Activated CD4-positive, alpha-beta T cell treated with anti-CD3 and anti-CD28 coated beads, Interleukin-2, amount 50 U/mL, for 16 hours (primary cell): ENCODE measurements around the gene PRRC2A.
"Not testable (repeated sequence)": the region's sequence is repeated elsewhere in the genome, so short reads cannot be mapped to it uniquely, and the experiment has no call there.

ENCODE experiments used
- DNase-seq: peaks from one replicate; pipeline ENCODE4 v3.0.0-alpha.2; 2020

The PRRC2A gene

GRCh38 chr6:31586008-31586407, 34.5 kb upstream of the PRRC2A start, which contains the start of gene LST1:
LST1 (plus strand) TSS chr6:31586277; CDS start chr6:31587300, 1,023 bp downstream.
- DNase-seq = no peak

DNA sequence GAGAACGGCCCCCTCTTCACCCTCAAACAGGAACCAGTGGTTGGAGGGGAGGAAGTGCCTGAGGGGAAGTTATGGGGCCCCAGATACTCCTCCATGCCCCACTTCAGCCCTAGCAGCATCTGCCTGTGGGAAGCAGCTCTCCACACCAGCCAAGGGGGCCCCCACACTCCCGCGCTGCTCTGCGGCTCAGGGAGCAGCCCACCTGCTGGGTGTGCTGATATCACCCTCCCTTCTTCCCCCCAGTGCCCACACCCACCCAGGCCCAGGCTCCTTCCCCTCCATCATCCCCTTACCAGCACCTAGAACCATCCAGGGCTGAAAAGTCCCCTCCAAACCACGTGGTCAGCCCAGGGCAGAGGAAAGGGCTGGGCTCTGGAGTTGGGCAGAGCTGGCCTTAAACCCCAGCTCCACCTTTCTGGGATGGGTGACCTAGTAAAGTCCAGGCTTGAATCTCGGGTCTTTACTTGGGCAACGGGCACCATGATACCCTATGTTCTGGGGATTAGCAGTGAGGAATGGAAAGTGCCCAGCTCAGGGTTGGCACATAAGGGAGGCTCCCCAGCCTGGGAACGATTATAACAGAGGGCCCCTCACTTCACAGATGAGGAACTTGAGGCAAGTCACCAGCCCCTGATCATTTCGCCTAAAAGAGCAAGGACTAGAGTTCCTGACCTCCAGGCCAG, 33.8 kb upstream of the PRRC2A start:
- DNase-seq = peak; percentile 51

- DNase-seq = peak; percentile 42
Observed at GRCh38 chr6:31587791-31588777, 32.4 kb upstream of the PRRC2A start.

DNA sequence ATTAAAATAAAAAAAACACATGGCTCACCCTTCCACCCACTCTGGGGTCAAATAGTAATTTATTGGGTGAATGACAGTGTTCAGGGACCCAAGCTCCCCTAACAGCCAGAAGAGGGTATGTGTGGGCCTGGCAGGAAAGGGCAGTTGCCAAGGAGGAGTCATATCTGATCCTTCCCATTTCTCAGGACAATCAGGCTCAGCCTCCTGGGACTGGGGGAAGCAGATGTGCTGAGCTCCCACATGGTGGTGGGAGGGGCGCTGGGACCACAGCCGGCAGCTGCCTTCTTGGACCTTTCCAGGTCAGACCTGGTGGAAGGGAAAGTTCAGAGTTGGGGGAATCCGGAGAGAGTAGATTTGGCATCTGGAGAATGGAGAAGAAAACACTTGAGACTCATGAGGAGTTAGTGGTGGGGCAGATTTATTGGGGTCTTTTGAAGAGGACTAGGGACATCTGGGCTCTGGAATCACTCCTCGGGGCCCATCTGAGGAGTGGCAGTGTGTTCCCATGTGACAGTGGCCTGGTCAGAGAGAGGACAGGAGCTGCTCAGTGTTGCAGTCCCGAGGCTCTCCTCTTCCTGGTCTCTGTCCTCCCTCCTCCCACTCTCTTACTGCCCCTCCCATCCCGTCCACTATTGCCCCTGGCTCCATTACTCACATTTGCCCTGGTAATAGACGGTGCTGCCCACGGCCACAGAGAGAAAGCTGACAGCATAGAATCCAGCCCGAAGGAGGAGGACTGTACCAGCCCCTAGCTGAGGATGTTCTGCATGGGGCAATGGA, 31.5 kb upstream of the PRRC2A start:
- no peak for DNase-seq

DNA sequence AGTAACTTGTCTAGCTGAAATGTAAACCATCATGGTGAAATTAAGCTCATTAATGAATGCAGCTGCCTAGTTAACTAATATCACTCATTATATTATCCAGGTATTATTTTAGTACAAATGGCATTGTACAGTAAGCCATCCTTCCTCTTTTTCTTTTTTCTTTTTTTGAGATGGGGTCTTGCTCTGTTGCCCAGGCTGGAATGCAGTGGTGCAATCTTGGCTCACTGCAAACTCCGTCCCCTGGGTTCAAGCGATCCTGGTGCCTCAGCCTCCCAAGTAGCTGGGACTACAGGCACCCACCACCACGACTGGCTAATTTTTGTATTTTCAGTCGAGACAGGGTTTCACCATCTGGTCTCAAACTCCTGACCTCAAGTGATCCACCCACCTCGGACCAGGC, 29.8 kb upstream of the PRRC2A start:
- DNase-seq = not testable (repeated sequence)

GRCh38 chr6:31592396-31592771, 28.1 kb upstream of the PRRC2A start:
- no peak for DNase-seq

DNA sequence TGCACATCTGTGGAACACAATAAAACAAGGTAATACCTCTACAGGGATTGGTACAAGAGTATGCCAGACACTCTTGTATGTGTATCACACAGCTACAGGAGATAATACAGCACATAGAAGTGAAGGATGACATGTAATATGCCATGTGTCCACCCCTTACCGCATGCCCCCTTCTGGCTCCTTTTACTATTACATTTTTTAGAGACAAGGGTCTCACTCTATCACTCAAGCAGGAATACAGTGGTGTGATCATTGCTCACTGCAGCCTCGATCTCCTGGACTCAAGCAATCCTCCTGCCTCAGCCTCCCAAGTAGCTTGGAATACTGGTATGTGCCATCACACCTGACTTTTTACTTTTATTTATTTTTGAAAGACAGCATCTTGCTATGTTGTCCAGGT, 23.5 kb upstream of the PRRC2A start:
- DNase-seq = peak; percentile 73

GRCh38 chr6:31607317-31607716, 13.2 kb upstream of the PRRC2A start:
- DNase-seq = peak; percentile 45

DNA sequence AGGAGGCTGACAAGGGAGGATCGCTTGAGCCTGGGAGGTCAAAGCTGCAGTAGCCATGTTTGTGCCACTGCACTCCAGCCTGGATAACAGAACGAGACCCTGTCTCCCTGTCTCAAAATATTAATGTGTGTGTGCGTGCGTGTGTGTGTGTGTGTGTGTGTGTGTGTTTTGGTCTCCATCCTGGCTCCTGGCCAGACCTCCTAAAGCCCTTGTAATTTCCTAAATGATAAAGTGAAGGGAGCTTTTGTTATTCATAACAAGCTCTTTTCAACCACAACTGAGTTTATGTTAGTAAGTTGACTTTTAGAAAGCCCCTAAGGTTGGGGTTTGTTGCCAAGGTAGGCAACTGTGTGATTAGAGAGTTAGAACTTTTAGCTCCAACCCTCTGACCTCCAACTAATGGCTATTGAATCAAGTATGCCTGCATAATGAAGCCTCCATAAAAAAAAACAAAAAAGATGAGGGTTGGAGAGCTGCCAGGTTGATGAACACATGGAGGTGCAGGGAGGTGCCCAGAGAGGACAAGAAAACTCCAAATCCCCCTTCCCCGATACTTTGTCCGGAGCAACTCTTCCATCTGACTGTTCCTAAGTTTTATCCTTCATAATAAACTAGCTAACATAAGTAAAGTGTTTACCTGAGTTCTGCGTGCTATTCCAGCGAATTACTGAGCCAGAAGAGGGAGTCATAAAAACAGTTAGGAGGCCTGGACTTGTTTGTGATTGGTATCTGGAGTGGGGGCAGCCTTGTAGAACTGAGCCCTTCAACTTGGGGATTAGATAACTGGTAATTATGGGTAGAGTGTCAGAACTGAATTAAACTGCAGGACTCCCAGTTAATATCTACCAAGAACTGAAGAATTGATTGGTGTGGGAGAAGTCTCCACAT, 10.8 kb upstream of the PRRC2A start:
- DNase-seq = no peak

- no peak for DNase-seq
Observed at GRCh38 chr6:31610968-31611367, 9.5 kb upstream of the PRRC2A start.

- no peak for DNase-seq
Observed at GRCh38 chr6:31614075-31614619, 6.4 kb upstream of the PRRC2A start.

DNA sequence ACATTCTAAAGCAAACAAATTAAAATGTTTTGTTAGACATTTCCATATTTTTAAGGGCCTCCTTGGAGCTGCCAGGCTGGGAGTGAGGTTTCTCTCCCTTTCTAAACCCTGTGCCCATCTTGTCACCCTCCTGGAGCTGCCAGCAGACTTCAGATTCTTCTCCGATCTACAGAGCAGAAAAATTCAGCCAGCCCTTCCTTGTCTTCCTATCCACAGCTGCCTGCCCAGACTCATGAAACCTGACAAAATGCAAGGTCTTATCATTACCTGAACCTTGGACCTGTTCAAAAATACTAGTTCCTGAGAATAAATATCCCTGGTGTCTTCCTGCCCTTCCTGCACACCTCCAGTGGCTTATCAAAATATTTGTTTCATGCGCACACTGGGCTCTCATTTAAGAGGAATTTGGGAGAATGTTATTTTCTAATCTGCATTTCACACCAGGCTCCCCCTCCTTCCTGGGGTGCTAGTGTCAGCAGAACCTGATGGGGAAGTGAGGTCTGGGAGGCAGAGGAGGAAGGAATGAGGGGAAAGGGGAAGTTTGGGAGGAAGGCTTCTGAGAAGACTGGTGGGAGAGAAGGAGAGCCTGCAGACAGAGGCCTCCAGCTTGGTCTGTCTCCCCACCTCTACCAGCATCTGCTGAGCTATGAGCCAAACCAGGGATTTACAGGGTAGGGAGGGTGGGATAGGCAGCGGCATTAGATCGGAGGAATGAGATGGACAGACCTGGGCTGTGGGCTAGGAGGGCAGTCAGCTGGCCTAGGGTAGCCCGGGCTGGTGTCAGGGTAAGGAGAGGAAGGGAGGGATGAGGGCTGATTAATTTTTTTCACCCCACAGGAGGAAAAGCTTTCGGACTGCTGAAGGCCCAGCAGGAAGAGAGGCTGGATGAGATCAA, 5.6 kb upstream of the PRRC2A start, which contains the start of gene AIF1:
Gene AIF1 (plus strand): TSS at position 551 of the 895 bp plus-strand sequence. CDS start 96 bp downstream, at position 647.
- DNase-seq = no peak

DNA sequence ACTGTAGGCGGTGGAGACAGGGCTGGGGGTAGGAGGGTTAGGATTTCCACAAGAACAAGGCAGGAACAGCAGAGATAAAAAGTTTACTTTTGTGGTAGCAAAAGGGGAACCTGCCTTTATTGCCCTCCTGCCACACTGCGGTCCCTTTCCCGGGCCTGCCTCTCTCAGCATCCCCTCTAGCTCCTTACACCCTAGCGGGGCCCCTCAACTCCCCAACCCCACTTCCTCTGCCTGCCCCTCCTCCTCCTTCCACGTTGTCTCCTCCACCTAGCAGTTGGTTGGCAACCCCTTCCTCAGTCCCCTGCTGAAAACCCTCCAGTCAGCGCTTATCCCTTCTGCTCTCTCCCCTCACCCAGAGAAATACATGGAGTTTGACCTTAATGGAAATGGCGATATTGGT, 4.8 kb upstream of the PRRC2A start:
- DNase-seq = peak; percentile 39

DNA sequence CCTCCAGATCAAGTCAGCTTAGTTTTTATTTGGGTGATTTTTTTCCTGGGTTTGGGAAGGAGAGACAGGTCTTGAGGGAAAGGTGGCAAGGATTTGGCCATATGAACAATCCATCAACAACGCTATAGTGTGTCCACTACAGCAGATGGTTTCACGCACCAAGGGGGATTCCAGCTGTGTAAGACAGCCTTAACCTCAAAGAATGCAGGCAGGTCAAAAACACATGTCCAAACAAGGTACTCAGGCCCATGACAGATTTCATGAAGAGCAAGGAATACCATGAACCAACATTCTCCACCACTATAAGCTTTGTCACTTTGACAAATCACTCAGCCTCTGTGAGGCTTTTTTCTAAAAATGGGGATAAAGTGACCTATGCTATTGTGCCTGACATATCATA, 3.5 kb upstream of the PRRC2A start:
- DNase-seq = no peak

GRCh38 chr6:31619805-31620585, 520 bp upstream of the PRRC2A start:
- peak; percentile 99 for DNase-seq

DNA sequence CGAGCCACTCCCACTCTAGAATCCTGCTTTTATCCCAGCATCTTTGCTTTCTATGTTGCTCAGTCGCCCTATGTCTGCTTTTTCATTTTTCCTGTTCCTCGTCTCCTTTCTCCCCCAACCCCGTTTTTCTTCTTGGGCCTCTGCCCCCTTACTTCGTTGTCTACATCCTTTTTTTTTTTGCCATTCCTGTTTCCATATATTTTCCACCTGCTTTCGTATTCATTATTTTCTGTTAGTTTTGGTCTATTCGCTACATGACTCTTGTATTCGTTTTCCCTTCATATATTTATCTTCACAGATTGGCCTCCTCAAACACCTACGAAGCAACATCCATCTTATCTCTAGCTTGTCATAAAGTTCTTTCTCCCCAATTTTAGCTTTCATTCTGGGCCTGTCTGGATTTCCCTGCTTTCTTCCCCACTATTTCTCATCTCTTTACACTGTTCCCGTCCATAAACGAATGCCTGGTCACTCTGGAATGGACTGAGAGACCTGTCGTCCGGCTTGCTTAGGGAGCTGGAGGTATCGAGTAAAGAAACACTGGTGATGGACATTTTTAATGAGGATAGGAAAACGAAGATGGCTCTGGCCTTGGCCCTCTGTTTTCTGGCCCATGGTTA, 915 bp downstream of the PRRC2A start:
- DNase-seq = no peak

GRCh38 chr6:31621991-31622390, 1.5 kb downstream of the PRRC2A start:
- DNase-seq = no peak

DNA sequence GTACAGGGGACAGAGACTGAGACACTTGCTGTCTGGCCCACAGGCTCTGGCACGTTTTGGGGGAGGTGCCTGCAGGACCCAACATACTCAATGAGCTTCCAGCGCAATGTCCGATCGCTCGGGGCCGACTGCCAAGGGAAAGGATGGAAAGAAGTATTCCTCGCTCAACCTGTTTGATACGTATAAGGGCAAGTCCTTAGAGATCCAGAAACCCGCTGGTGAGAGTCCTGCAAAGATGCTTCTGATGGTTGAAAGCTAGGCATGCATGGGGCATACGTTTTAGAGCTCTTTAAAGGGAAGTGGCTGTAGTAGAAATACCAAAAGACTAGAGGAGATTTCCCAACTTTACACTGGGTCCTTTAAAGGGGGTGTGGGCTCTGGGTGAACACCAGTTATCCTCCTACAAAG, 2.2 kb downstream of the PRRC2A start:
- no peak for DNase-seq

DNA sequence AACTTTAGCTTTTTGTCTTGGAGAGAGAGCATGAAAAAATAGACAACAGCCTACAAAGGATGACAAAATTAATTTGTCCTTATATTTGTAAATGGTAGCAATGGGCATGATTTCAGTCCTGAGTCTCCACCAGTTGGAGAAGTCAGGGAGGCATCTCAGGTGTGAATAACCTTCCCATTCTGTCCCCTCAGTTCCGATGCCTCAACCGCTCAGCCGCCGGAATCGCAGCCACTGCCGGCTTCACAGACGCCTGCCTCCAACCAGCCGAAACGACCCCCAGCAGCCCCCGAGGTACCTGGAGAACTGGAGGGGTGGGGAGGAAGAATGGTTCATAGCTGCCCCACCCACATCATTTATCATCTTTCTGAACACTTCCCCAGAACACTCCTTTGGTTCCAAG, 3.6 kb downstream of the PRRC2A start:
- no peak for DNase-seq
